GM23338 (cell line): ENCODE measurements around the gene KCNMA1. TPM values are rescaled to one million over a fixed set of nuclear protein-coding genes. Genes with fewer than 3 reads are reported as not detected.

ENCODE experiments used
- ATAC-seq: fragments of 200-7000 bp; cut with Tn5 transposase; 3 replicates; pipeline ENCODE4 v1.9.1; 2020
- DNase-seq: peaks from one replicate; pipeline ENCODE4 v3.0.0-alpha.2; 2015; ENCODE audit warnings: low spot score
- H2AFZ ChIP-seq: fragments of 200-600 bp; sonication (generic); 2 replicates; pipeline ENCODE4 v1.8.0; 2016; ENCODE audit warnings: antibody characterized with exemption, mild to moderate bottlenecking, moderate library complexity
- H3F3A ChIP-seq: fragments of 200-600 bp; sonication (generic); replicated peaks from 2 replicates; pipeline ENCODE4 v1.8.0; 2017; ENCODE audit warnings: antibody characterized with exemption, mixed run types, low read depth
- H3K27ac ChIP-seq: fragments of 200-600 bp; sonication (generic); 2 replicates; pipeline ENCODE4 v1.6.1; 2016; ENCODE audit warnings: low read depth
- H3K27me3 ChIP-seq: fragments of 200-600 bp; sonication (generic); 2 replicates; pipeline ENCODE4 v1.8.0; 2016; ENCODE audit warnings: mild to moderate bottlenecking, mixed run types, moderate library complexity; ENCODE audit not compliant: insufficient read depth
- H3K36me3 ChIP-seq: fragments of 200-600 bp; sonication (generic); 2 replicates; pipeline ENCODE4 v1.8.0; 2016; ENCODE audit warnings: mild to moderate bottlenecking; ENCODE audit not compliant: insufficient read depth
- H3K4me1 ChIP-seq: fragments of 200-600 bp; sonication (generic); 2 replicates; pipeline ENCODE4 v1.8.0; 2016; ENCODE audit warnings: mild to moderate bottlenecking, moderate library complexity; ENCODE audit not compliant: insufficient read depth
- H3K4me2 ChIP-seq: fragments of 200-600 bp; sonication (generic); 2 replicates; pipeline ENCODE4 v1.7.1; 2017; ENCODE audit warnings: mixed run types
- H3K4me3 ChIP-seq: fragments of 200-600 bp; sonication (generic); 2 replicates; pipeline ENCODE4 v1.6.1; 2016; ENCODE audit warnings: mixed run types
- H3K79me2 ChIP-seq: fragments of 200-600 bp; sonication (generic); replicated peaks from 2 replicates; pipeline ENCODE4 v1.8.0; 2017; ENCODE audit warnings: mild to moderate bottlenecking; ENCODE audit not compliant: insufficient read depth
- H3K9me2 ChIP-seq: fragments of 200-600 bp; sonication (generic); 2 replicates; pipeline ENCODE4 v1.8.0; 2017; ENCODE audit not compliant: insufficient read depth
- H4K20me1 ChIP-seq: fragments of 200-600 bp; sonication (generic); replicated peaks from 2 replicates; pipeline ENCODE4 v1.8.0; 2017; ENCODE audit warnings: mild to moderate bottlenecking; ENCODE audit not compliant: insufficient read depth
- H3K27ac Mint-ChIP-seq: 2 replicates; pipeline ENCODE4 v1.8.0; 2020; ENCODE audit warnings: inconsistent platforms, mild to moderate bottlenecking, moderate library complexity, mixed read lengths
- H3K27me3 Mint-ChIP-seq: 3 replicates; pipeline ENCODE4 v1.8.0; 2022; ENCODE audit warnings: low read depth, mild to moderate bottlenecking, moderate library complexity, mixed read lengths, inconsistent platforms; ENCODE audit not compliant: insufficient read depth, poor library complexity
- H3K36me3 Mint-ChIP-seq: 3 replicates; pipeline ENCODE4 v1.8.0; 2021; ENCODE audit warnings: low read depth, mild to moderate bottlenecking, inconsistent platforms, moderate library complexity, mixed read lengths
- H3K4me1 Mint-ChIP-seq: 3 replicates; pipeline ENCODE4 v1.8.0; 2020; ENCODE audit warnings: mild to moderate bottlenecking, inconsistent platforms, mixed read lengths
- H3K4me3 Mint-ChIP-seq: 3 replicates; pipeline ENCODE4 v1.8.0; 2021; ENCODE audit warnings: moderate library complexity, mild to moderate bottlenecking, inconsistent platforms, mixed read lengths
- H3K9me3 Mint-ChIP-seq: 3 replicates; pipeline ENCODE4 v1.8.0; 2020; ENCODE audit warnings: moderate library complexity, mild to moderate bottlenecking, inconsistent platforms, mixed read lengths
- EZH2 ChIP-seq: fragments of 200-600 bp; sonication (generic); IDR thresholded peaks from one replicate; pipeline ENCODE4 v1.8.0; 2017; ENCODE audit warnings: antibody characterized with exemption, mild to moderate bottlenecking, low read depth; ENCODE audit not compliant: unreplicated experiment
- EZH2phosphoT487 ChIP-seq: fragments of 200-600 bp; sonication (generic); IDR thresholded peaks from one replicate; pipeline ENCODE4 v1.8.1; 2018; ENCODE audit warnings: antibody characterized with exemption; ENCODE audit not compliant: unreplicated experiment
- NANOG ChIP-seq: IDR thresholded peaks from 2 replicates; pipeline ENCODE4 v1.6.1; 2016; ENCODE audit warnings: antibody characterized with exemption, borderline replicate concordance
- POLR2AphosphoS5 ChIP-seq: IDR thresholded peaks from 2 replicates; pipeline ENCODE4 v1.6.1; 2016; ENCODE audit warnings: antibody characterized with exemption, low read depth
- REST ChIP-seq: IDR thresholded peaks from one replicate; pipeline ENCODE4 v1.6.1; 2018; ENCODE audit warnings: antibody characterized with exemption; ENCODE audit not compliant: unreplicated experiment
- STAT1 ChIP-seq: IDR thresholded peaks from one replicate; pipeline ENCODE4 v1.6.1; 2016; ENCODE audit warnings: antibody characterized with exemption; ENCODE audit not compliant: unreplicated experiment
- ZNF114 ChIP-seq: fragments of 250-450 bp; sonication (Bioruptor Pico); IDR thresholded peaks from 2 replicates; pipeline ENCODE4 v1.5.0; 2020; ENCODE audit warnings: mild to moderate bottlenecking, moderate library complexity
- ZNF331 ChIP-seq: fragments of 250-450 bp; sonication (Bioruptor Pico); IDR thresholded peaks from 2 replicates; pipeline ENCODE4 v1.5.0; 2020; ENCODE audit warnings: low read depth, mild to moderate bottlenecking, moderate library complexity
- polyA plus RNA-seq: library from polyadenylated mRNA; unstranded; fragments of >200 nt; fragmentation: Nextera tagmentation; extraction: Ambion mirVana; gene quantifications from 2 replicates; pipeline ENCODE4 v1.2.1, GENCODE V29; 2016
- total RNA-seq: library from RNA; depleted of rRNA; stranded (reverse); fragments of >200 nt; shearing (Covaris generic); gene quantifications from 2 replicates; pipeline ENCODE4 v1.2.3, GENCODE V29; 2014
- TF ChIP-seq, protein P1 (sequence below): IDR thresholded peaks from 2 replicates; pipeline ENCODE4 v1.6.1; 2016; ENCODE audit warnings: antibody characterized with exemption
- TF ChIP-seq, protein P2 (sequence below): fragments of 250-450 bp; sonication (Bioruptor Pico); IDR thresholded peaks from 2 replicates; pipeline ENCODE4 v1.5.0; 2020; ENCODE audit warnings: mild to moderate bottlenecking, moderate library complexity
- TF ChIP-seq, protein P3 (sequence below), 2 experiments: fragments of 200-600 bp in 1 of 2; sonication (generic) in 1 of 2; conservative IDR thresholded peaks; 2 replicates each; pipeline versions ENCODE4 v1.5.1 to v1.6.1; 2016 to 2017; ENCODE audit warnings: antibody characterized with exemption in 2 of 2, low read depth in 2 of 2, mild to moderate bottlenecking in 2 of 2, moderate library complexity in 1 of 2

KCNMA1 gene
- total and polyA plus RNA-seq, 2 experiments from 2014 or later: 8.2 to 9.0 TPM

GRCh38 chr10:77600640-77601039, 37.0 kb downstream of the KCNMA1 start (continued):
- TF ChIP-seq, protein P1, sequence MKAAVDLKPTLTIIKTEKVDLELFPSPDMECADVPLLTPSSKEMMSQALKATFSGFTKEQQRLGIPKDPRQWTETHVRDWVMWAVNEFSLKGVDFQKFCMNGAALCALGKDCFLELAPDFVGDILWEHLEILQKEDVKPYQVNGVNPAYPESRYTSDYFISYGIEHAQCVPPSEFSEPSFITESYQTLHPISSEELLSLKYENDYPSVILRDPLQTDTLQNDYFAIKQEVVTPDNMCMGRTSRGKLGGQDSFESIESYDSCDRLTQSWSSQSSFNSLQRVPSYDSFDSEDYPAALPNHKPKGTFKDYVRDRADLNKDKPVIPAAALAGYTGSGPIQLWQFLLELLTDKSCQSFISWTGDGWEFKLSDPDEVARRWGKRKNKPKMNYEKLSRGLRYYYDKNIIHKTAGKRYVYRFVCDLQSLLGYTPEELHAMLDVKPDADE: no peak
- TF ChIP-seq STAT1 (no peak), NANOG (no peak)

- ATAC-seq (no peak), DNase-seq (no peak)
- Mint-ChIP-seq H3K27ac (no peak overlapping the region), H3K36me3 (no peaks in the 10 kb centered on the region), H3K9me3 (no peaks in the 10 kb centered on the region), H3K27me3 (peaks cover 3% of the 10 kb centered on the region), H3K4me1 (peaks cover 14% of the 10 kb centered on the region), H3K4me3 (no peak overlapping the region)
- Histone ChIP-seq H3K9me2 (peaks cover 4% of the 10 kb centered on the region; the same call in 1 of the 2 replicates), H3K4me3 (no peak overlapping the region), H3F3A (no peaks in the 10 kb centered on the region), H4K20me1 (no peaks in the 10 kb centered on the region; the same call in 1 of the 2 replicates), H3K36me3 (no peaks in the 10 kb centered on the region; the same call in 1 of the 2 replicates), H3K27ac (no peak overlapping the region), H3K4me2 (no peak overlapping the region), H3K4me1 (peaks cover 8% of the 10 kb centered on the region; the same call in 1 of the 2 replicates), H2AFZ (no peak overlapping the region), H3K27me3 (no peaks in the 10 kb centered on the region), H3K79me2 (no peaks in the 10 kb centered on the region)
- TF ChIP-seq ZNF114 (no peak), REST (no peak), EZH2phosphoT487 (no peak), NANOG (no peak), STAT1 (no peak), EZH2 (no peak), POLR2AphosphoS5 (no peak), ZNF331 (CRISPR knock-in tag) (no peak)
- TF ChIP-seq, protein P1: no peak
- TF ChIP-seq, protein P2, sequence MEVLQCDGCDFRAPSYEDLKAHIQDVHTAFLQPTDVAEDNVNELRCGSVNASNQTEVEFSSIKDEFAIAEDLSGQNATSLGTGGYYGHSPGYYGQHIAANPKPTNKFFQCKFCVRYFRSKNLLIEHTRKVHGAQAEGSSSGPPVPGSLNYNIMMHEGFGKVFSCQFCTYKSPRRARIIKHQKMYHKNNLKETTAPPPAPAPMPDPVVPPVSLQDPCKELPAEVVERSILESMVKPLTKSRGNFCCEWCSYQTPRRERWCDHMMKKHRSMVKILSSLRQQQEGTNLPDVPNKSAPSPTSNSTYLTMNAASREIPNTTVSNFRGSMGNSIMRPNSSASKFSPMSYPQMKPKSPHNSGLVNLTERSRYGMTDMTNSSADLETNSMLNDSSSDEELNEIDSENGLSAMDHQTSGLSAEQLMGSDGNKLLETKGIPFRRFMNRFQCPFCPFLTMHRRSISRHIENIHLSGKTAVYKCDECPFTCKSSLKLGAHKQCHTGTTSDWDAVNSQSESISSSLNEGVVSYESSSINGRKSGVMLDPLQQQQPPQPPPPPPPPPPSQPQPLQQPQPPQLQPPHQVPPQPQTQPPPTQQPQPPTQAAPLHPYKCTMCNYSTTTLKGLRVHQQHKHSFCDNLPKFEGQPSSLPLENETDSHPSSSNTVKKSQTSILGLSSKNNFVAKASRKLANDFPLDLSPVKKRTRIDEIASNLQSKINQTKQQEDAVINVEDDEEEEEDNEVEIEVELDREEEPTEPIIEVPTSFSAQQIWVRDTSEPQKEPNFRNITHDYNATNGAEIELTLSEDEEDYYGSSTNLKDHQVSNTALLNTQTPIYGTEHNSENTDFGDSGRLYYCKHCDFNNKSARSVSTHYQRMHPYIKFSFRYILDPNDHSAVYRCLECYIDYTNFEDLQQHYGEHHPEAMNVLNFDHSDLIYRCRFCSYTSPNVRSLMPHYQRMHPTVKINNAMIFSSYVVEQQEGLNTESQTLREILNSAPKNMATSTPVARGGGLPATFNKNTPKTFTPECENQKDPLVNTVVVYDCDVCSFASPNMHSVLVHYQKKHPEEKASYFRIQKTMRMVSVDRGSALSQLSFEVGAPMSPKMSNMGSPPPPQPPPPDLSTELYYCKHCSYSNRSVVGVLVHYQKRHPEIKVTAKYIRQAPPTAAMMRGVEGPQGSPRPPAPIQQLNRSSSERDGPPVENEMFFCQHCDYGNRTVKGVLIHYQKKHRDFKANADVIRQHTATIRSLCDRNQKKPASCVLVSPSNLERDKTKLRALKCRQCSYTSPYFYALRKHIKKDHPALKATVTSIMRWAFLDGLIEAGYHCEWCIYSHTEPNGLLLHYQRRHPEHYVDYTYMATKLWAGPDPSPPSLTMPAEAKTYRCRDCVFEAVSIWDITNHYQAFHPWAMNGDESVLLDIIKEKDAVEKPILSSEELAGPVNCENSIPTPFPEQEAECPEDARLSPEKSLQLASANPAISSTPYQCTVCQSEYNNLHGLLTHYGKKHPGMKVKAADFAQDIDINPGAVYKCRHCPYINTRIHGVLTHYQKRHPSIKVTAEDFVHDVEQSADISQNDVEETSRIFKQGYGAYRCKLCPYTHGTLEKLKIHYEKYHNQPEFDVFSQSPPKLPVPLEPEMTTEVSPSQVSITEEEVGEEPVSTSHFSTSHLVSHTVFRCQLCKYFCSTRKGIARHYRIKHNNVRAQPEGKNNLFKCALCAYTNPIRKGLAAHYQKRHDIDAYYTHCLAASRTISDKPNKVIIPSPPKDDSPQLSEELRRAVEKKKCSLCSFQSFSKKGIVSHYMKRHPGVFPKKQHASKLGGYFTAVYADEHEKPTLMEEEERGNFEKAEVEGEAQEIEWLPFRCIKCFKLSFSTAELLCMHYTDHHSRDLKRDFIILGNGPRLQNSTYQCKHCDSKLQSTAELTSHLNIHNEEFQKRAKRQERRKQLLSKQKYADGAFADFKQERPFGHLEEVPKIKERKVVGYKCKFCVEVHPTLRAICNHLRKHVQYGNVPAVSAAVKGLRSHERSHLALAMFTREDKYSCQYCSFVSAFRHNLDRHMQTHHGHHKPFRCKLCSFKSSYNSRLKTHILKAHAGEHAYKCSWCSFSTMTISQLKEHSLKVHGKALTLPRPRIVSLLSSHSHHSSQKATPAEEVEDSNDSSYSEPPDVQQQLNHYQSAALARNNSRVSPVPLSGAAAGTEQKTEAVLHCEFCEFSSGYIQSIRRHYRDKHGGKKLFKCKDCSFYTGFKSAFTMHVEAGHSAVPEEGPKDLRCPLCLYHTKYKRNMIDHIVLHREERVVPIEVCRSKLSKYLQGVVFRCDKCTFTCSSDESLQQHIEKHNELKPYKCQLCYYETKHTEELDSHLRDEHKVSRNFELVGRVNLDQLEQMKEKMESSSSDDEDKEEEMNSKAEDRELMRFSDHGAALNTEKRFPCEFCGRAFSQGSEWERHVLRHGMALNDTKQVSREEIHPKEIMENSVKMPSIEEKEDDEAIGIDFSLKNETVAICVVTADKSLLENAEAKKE (CRISPR knock-in tag): no peak
- TF ChIP-seq, protein P3, sequence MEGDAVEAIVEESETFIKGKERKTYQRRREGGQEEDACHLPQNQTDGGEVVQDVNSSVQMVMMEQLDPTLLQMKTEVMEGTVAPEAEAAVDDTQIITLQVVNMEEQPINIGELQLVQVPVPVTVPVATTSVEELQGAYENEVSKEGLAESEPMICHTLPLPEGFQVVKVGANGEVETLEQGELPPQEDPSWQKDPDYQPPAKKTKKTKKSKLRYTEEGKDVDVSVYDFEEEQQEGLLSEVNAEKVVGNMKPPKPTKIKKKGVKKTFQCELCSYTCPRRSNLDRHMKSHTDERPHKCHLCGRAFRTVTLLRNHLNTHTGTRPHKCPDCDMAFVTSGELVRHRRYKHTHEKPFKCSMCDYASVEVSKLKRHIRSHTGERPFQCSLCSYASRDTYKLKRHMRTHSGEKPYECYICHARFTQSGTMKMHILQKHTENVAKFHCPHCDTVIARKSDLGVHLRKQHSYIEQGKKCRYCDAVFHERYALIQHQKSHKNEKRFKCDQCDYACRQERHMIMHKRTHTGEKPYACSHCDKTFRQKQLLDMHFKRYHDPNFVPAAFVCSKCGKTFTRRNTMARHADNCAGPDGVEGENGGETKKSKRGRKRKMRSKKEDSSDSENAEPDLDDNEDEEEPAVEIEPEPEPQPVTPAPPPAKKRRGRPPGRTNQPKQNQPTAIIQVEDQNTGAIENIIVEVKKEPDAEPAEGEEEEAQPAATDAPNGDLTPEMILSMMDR (conservative IDR thresholded peaks at IDR 0.05; ENCODE audit: low read depth in 2 of 2): no peak
Observed at GRCh38 chr10:77599651-77600050, 38.0 kb downstream of the KCNMA1 start.
